OCI-LY1 (cell line): ENCODE data around the gene JPH2.

ENCODE experiments used
- H2AFZ ChIP-seq: fragments of 200-600 bp; sonication (generic), shearing (Covaris generic); 2 replicates; pipeline ENCODE4 v1.6.0; 2014; ENCODE audit warnings: antibody characterized with exemption, mild to moderate bottlenecking, low read length
- H3F3A ChIP-seq: fragments of 200-600 bp; sonication (generic), shearing (Covaris generic); 2 replicates; pipeline ENCODE4 v1.6.0; 2014; ENCODE audit warnings: mild to moderate bottlenecking, antibody characterized with exemption, low read length, moderate library complexity; ENCODE audit not compliant: insufficient read depth
- H3K27ac ChIP-seq: fragments of 200-600 bp; sonication (generic); 2 replicates; pipeline ENCODE4 v1.5.1; 2014; ENCODE audit warnings: low read length, mixed run types, mild to moderate bottlenecking, low read depth; ENCODE audit not compliant: poor library complexity, severe bottlenecking
- H3K27me3 ChIP-seq: fragments of 200-600 bp; sonication (generic); 2 replicates; pipeline ENCODE4 v1.6.0; 2014; ENCODE audit warnings: antibody characterized with exemption, mild to moderate bottlenecking, low read length, moderate library complexity; ENCODE audit not compliant: insufficient read depth
- H3K36me3 ChIP-seq: fragments of 200-600 bp; sonication (generic); 2 replicates; pipeline ENCODE4 v1.6.1; 2014; ENCODE audit warnings: mild to moderate bottlenecking, antibody characterized with exemption, low read length, moderate library complexity, mixed read lengths; ENCODE audit not compliant: insufficient read depth
- H3K4me1 ChIP-seq: fragments of 200-600 bp; sonication (generic); 2 replicates; pipeline ENCODE4 v1.5.1; 2014; ENCODE audit warnings: mild to moderate bottlenecking, low read length, moderate library complexity; ENCODE audit not compliant: insufficient read depth, severe bottlenecking
- H3K4me2 ChIP-seq: fragments of 200-600 bp; sonication (generic), shearing (Covaris generic); 2 replicates; pipeline ENCODE4 v1.6.1; 2014; ENCODE audit warnings: low read length
- H3K4me3 ChIP-seq: fragments of 200-600 bp; sonication (generic); 2 replicates; pipeline ENCODE4 v1.5.1; 2014; ENCODE audit warnings: low read length, low read depth, mild to moderate bottlenecking, mixed read lengths; ENCODE audit not compliant: poor library complexity, severe bottlenecking
- H3K79me2 ChIP-seq: fragments of 200-600 bp; shearing (Covaris generic); 2 replicates; pipeline ENCODE4 v1.6.1; 2016; ENCODE audit warnings: mixed run types, low read length, mixed read lengths; ENCODE audit not compliant: insufficient read depth
- H3K9ac ChIP-seq: fragments of 200-600 bp; sonication (generic), shearing (Covaris generic); 2 replicates; pipeline ENCODE4 v1.6.1; 2014; ENCODE audit warnings: mild to moderate bottlenecking, low read length, mixed read lengths
- H3K9me2 ChIP-seq: fragments of 200-600 bp; sonication (generic), shearing (Covaris generic); 2 replicates; pipeline ENCODE4 v1.6.1; 2014; ENCODE audit warnings: low read depth, mild to moderate bottlenecking, low read length, mixed read lengths
- H3K9me3 ChIP-seq: fragments of 200-600 bp; shearing (Covaris generic); 2 replicates; pipeline ENCODE4 v1.6.1; 2014; ENCODE audit warnings: low read length, mixed read lengths
- H4K20me1 ChIP-seq: fragments of 200-600 bp; sonication (generic), shearing (Covaris generic); 2 replicates; pipeline ENCODE4 v1.6.0; 2016; ENCODE audit warnings: mild to moderate bottlenecking, low read length; ENCODE audit not compliant: insufficient read depth
- EZH2 ChIP-seq: fragments of 200-600 bp; sonication (generic), shearing (Covaris generic); IDR thresholded peaks from 2 replicates; pipeline ENCODE4 v1.8.0; 2017; ENCODE audit warnings: borderline replicate concordance, mixed run types, mild to moderate bottlenecking, antibody characterized with exemption, low read length, moderate library complexity, mixed read lengths
- TF ChIP-seq, protein P1 (sequence below): fragments of 200-600 bp; sonication (generic), shearing (Covaris generic); IDR thresholded peaks from 2 replicates; pipeline ENCODE4 v1.5.1; 2017; ENCODE audit warnings: mild to moderate bottlenecking, antibody characterized with exemption, low read length, moderate library complexity, mixed read lengths

The JPH2 gene

GRCh38 chr20:44182863-44183262 lies 4.1 kb downstream of the JPH2 start:
- Histone ChIP-seq H3K4me3 (no peak overlapping the region), H3K27me3 (peaks cover 4% of the 10 kb centered on the region; the same call in 1 of the 2 replicates), H3K4me2 (no peak overlapping the region), H3F3A (no peaks in the 10 kb centered on the region), H3K27ac (no peak overlapping the region), H3K9me2 (no peaks in the 10 kb centered on the region), H3K9me3 (no peaks in the 10 kb centered on the region), H2AFZ (no peak overlapping the region), H4K20me1 (no peaks in the 10 kb centered on the region), H3K79me2 (no peaks in the 10 kb centered on the region), H3K4me1 (peaks cover 1% of the 10 kb centered on the region), H3K36me3 (no peaks in the 10 kb centered on the region), H3K9ac (no peak overlapping the region)
- TF ChIP-seq, protein P1, sequence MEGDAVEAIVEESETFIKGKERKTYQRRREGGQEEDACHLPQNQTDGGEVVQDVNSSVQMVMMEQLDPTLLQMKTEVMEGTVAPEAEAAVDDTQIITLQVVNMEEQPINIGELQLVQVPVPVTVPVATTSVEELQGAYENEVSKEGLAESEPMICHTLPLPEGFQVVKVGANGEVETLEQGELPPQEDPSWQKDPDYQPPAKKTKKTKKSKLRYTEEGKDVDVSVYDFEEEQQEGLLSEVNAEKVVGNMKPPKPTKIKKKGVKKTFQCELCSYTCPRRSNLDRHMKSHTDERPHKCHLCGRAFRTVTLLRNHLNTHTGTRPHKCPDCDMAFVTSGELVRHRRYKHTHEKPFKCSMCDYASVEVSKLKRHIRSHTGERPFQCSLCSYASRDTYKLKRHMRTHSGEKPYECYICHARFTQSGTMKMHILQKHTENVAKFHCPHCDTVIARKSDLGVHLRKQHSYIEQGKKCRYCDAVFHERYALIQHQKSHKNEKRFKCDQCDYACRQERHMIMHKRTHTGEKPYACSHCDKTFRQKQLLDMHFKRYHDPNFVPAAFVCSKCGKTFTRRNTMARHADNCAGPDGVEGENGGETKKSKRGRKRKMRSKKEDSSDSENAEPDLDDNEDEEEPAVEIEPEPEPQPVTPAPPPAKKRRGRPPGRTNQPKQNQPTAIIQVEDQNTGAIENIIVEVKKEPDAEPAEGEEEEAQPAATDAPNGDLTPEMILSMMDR = no peak
- no peak for TF ChIP-seq EZH2

- Histone ChIP-seq H3K36me3 (no peaks in the 10 kb centered on the region), H3K79me2 (no peaks in the 10 kb centered on the region), H3K4me1 (no peaks in the 10 kb centered on the region), H3K4me3 (no peak overlapping the region), H3K27ac (no peak overlapping the region), H3K9ac (no peak overlapping the region), H3K4me2 (no peak overlapping the region), H2AFZ (no peak overlapping the region), H3K27me3 (peaks cover 5% of the 10 kb centered on the region), H4K20me1 (no peaks in the 10 kb centered on the region), H3K9me2 (no peaks in the 10 kb centered on the region), H3K9me3 (no peaks in the 10 kb centered on the region), H3F3A (no peaks in the 10 kb centered on the region)
- TF ChIP-seq, protein P1 = no peak
- no peak for TF ChIP-seq EZH2
Observed at GRCh38 chr20:44182135-44182765, 4.7 kb downstream of the JPH2 start.

GRCh38 chr20:44181611-44182010 lies 5.4 kb downstream of the JPH2 start:
- H2AFZ ChIP-seq = no peak overlapping the region
- no peaks in the 10 kb centered on the region for H3K4me1 ChIP-seq

More at GRCh38 chr20:44181611-44182010, 5.4 kb downstream of the JPH2 start:
- H3K9me2 ChIP-seq = no peaks in the 10 kb centered on the region
- H3K9ac ChIP-seq = no peak overlapping the region
- no peak overlapping the region for H3K4me2 ChIP-seq
- H3K79me2 ChIP-seq = no peaks in the 10 kb centered on the region
- TF ChIP-seq, protein P1 = no peak
- no peak for TF ChIP-seq EZH2
- no peaks in the 10 kb centered on the region for H3F3A ChIP-seq
- H3K27ac ChIP-seq = no peak overlapping the region
- peaks cover 8% of the 10 kb centered on the region for H3K27me3 ChIP-seq
- no peaks in the 10 kb centered on the region for H3K9me3 ChIP-seq
- no peak overlapping the region for H3K4me3 ChIP-seq
- H3K36me3 ChIP-seq = no peaks in the 10 kb centered on the region
- H4K20me1 ChIP-seq = no peaks in the 10 kb centered on the region
